Neural cell (in vitro differentiated cells): Measurements from ENCODE around the gene CACTIN. TPM values are rescaled to one million over a fixed set of nuclear protein-coding genes. Genes with fewer than 3 reads are reported as not detected.

Experiments
- H2AFZ ChIP-seq: fragments of 200-600, 300-800 bp; sonication (generic), shearing (Covaris generic); 2 replicates; pipeline ENCODE4 v1.6.0; 2014; ENCODE audit warnings: low read depth, mild to moderate bottlenecking, antibody characterized with exemption, low read length, moderate library complexity
- H3F3A ChIP-seq: fragments of 200-600 bp; shearing (Covaris generic); 2 replicates; pipeline ENCODE4 v1.6.1; 2016; ENCODE audit warnings: mild to moderate bottlenecking, moderate library complexity, mixed read lengths, antibody characterized with exemption, low read length; ENCODE audit not compliant: insufficient read depth, poor library complexity, severe bottlenecking
- H3K27ac ChIP-seq: fragments of 200-600, 300-800 bp; sonication (generic), shearing (Covaris generic); 2 replicates; pipeline ENCODE4 v1.5.1; 2014; ENCODE audit warnings: mild to moderate bottlenecking, low read length, moderate library complexity
- H3K27me3 ChIP-seq: fragments of 300-800, 200-600 bp; sonication (generic), shearing (Covaris generic); 2 replicates; pipeline ENCODE4 v1.6.0; 2014; ENCODE audit warnings: mild to moderate bottlenecking, low read depth, low read length, moderate library complexity; ENCODE audit not compliant: insufficient read depth
- H3K36me3 ChIP-seq: fragments of 300-800, 200-600 bp; sonication (generic), shearing (Covaris generic); 2 replicates; pipeline ENCODE4 v1.5.1; 2014; ENCODE audit warnings: mild to moderate bottlenecking, antibody characterized with exemption, low read length, moderate library complexity; ENCODE audit not compliant: insufficient read depth
- H3K4me2 ChIP-seq: fragments of 300-800, 200-600 bp; sonication (generic), shearing (Covaris generic); 2 replicates; pipeline ENCODE4 v1.6.0; 2014; ENCODE audit warnings: mild to moderate bottlenecking, low read length
- H3K4me3 ChIP-seq: fragments of 300-800, 200-600 bp; sonication (generic), shearing (Covaris generic); 2 replicates; pipeline ENCODE4 v1.5.1; 2014; ENCODE audit warnings: mild to moderate bottlenecking, low read length, moderate library complexity
- H3K79me2 ChIP-seq: fragments of 200-600 bp; shearing (Covaris generic); replicated peaks from 2 replicates; pipeline ENCODE4 v1.6.0; 2014; ENCODE audit warnings: mild to moderate bottlenecking, low read length, moderate library complexity; ENCODE audit not compliant: insufficient read depth
- H3K9ac ChIP-seq: fragments of 300-800, 200-600 bp; sonication (generic), shearing (Covaris generic); 2 replicates; pipeline ENCODE4 v1.6.1; 2016; ENCODE audit warnings: mild to moderate bottlenecking, low read length, mixed read lengths
- H3K9me2 ChIP-seq: fragments of 200-600 bp; shearing (Covaris generic); 2 replicates; pipeline ENCODE4 v1.6.1; 2016; ENCODE audit warnings: mild to moderate bottlenecking, low read length, mixed read lengths; ENCODE audit not compliant: insufficient read depth
- H3K9me3 ChIP-seq: fragments of 200-600, 300-800 bp; sonication (generic), shearing (Covaris generic); 2 replicates; pipeline ENCODE4 v1.6.1; 2016; ENCODE audit warnings: mild to moderate bottlenecking, mixed run types, low read length, moderate library complexity, mixed read lengths
- H4K20me1 ChIP-seq: fragments of 200-600 bp; shearing (Covaris generic); 2 replicates; pipeline ENCODE4 v1.6.1; 2016; ENCODE audit warnings: mild to moderate bottlenecking, mixed run types; ENCODE audit not compliant: insufficient read depth
- CTCF ChIP-seq: fragments of 450-650 bp; IDR thresholded peaks from 2 replicates; pipeline ENCODE4 v1.5.1; 2014; ENCODE audit warnings: antibody characterized with exemption, mild to moderate bottlenecking, moderate library complexity; ENCODE audit not compliant: poor library complexity, severe bottlenecking
- EP300 ChIP-seq: fragments of 450-650 bp; conservative IDR thresholded peaks from 2 replicates; pipeline ENCODE4 v1.6.1; 2014; ENCODE audit warnings: antibody characterized with exemption, mild to moderate bottlenecking, moderate library complexity; ENCODE audit not compliant: poor library complexity, severe bottlenecking
- EZH2 ChIP-seq: fragments of 200-600, 300-800 bp; shearing (Covaris generic), sonication (generic); IDR thresholded peaks from 2 replicates; pipeline ENCODE4 v1.6.1; 2014; ENCODE audit warnings: antibody characterized with exemption, low read length, borderline replicate concordance, mild to moderate bottlenecking; ENCODE audit not compliant: insufficient read depth, poor library complexity, severe bottlenecking
- MXI1 ChIP-seq: fragments of 450-650 bp; conservative IDR thresholded peaks from 2 replicates; pipeline ENCODE4 v1.6.1; 2014; ENCODE audit warnings: antibody characterized with exemption, mild to moderate bottlenecking; ENCODE audit not compliant: poor library complexity, severe bottlenecking
- POLR2AphosphoS5 ChIP-seq: IDR thresholded peaks from 2 replicates; pipeline ENCODE4 v1.6.1; 2012
- RAD21 ChIP-seq: fragments of 450-650 bp; conservative IDR thresholded peaks from 2 replicates; pipeline ENCODE4 v1.6.1; 2014; ENCODE audit warnings: antibody characterized with exemption, mild to moderate bottlenecking, moderate library complexity
- SMC3 ChIP-seq: fragments of 450-650 bp; conservative IDR thresholded peaks from 2 replicates; pipeline ENCODE4 v1.6.1; 2014; ENCODE audit warnings: antibody characterized with exemption, mild to moderate bottlenecking, moderate library complexity; ENCODE audit not compliant: poor library complexity
- TAF1 ChIP-seq: IDR thresholded peaks from 2 replicates; pipeline ENCODE4 v1.6.1; 2012; ENCODE audit warnings: low read depth
- polyA plus RNA-seq: library from polyadenylated mRNA; depleted of rRNA; stranded (reverse); fragments of >200 nt; gene quantifications from 2 replicates; pipeline ENCODE4 v1.2.3, GENCODE V29; 2014
- TF ChIP-seq, protein P1 (sequence below): IDR thresholded peaks from 2 replicates; pipeline ENCODE4 v1.6.1; 2012; ENCODE audit warnings: borderline replicate concordance

Gene CACTIN
- polyA plus RNA-seq, 1 donor from 2014 or later, result 21.4 TPM

DNA sequence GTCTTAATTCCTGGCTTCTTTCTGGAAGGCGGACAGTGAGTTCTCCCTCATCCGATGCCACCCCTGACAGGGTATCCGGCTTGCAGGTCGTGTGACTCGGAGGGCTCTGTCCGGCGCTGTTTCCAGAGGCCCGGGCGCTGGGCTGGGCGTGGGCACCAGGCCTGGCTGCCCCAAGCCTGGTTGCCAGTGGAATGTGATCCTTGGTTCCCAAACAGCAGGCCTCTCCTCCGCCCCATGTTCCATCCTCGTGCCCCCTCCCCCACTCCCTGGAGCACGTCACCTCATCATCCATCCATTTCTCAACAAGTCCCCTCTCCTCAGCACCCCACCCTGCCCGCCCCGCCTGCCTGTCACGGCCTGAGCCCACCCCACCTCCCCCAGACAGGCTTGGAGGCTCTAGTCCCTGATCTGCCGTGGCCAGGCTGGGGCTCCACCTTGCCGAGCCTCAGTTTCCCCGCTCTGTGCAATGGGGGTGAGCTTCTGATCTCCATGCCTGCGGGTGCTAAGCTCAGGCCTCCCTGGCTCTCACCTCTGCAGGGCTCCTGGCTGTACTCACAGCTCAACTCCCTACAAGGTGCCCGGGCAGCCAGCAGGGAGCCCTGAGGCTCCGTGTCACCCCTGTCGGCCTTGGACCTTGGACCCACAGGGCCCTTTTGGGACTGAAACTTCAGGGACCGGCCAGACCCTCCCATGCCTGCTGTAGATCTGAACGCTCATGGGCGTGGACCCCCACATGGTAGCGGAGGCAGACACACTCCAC, 22.2 kb downstream of the CACTIN start:
- H3K79me2 ChIP-seq, result no peaks in the 10 kb centered on the region
- H3K9ac ChIP-seq, result no peak overlapping the region
- H3K27ac ChIP-seq, result no peak overlapping the region
- no peak for TF ChIP-seq SMC3
- no peak for TF ChIP-seq CTCF
- TF ChIP-seq, protein P1, sequence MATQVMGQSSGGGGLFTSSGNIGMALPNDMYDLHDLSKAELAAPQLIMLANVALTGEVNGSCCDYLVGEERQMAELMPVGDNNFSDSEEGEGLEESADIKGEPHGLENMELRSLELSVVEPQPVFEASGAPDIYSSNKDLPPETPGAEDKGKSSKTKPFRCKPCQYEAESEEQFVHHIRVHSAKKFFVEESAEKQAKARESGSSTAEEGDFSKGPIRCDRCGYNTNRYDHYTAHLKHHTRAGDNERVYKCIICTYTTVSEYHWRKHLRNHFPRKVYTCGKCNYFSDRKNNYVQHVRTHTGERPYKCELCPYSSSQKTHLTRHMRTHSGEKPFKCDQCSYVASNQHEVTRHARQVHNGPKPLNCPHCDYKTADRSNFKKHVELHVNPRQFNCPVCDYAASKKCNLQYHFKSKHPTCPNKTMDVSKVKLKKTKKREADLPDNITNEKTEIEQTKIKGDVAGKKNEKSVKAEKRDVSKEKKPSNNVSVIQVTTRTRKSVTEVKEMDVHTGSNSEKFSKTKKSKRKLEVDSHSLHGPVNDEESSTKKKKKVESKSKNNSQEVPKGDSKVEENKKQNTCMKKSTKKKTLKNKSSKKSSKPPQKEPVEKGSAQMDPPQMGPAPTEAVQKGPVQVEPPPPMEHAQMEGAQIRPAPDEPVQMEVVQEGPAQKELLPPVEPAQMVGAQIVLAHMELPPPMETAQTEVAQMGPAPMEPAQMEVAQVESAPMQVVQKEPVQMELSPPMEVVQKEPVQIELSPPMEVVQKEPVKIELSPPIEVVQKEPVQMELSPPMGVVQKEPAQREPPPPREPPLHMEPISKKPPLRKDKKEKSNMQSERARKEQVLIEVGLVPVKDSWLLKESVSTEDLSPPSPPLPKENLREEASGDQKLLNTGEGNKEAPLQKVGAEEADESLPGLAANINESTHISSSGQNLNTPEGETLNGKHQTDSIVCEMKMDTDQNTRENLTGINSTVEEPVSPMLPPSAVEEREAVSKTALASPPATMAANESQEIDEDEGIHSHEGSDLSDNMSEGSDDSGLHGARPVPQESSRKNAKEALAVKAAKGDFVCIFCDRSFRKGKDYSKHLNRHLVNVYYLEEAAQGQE, result no peak
- no peak for TF ChIP-seq MXI1
- no peak for TF ChIP-seq EZH2
- TF ChIP-seq RAD21, result no peak
- TF ChIP-seq TAF1, result no peak
- TF ChIP-seq EP300, result no peak
- no peak for TF ChIP-seq POLR2AphosphoS5
- H2AFZ ChIP-seq, result no peak overlapping the region
- no peaks in the 10 kb centered on the region for H3K9me3 ChIP-seq
- H3K4me2 ChIP-seq, result no peak overlapping the region
- no peaks in the 10 kb centered on the region for H3K9me2 ChIP-seq
- H3K4me3 ChIP-seq, result no peak overlapping the region
- H3K36me3 ChIP-seq, result no peaks in the 10 kb centered on the region
- H3F3A ChIP-seq, result no peaks in the 10 kb centered on the region
- H3K27me3 ChIP-seq, result peaks cover 32% of the 10 kb centered on the region
- H4K20me1 ChIP-seq, result no peaks in the 10 kb centered on the region

GRCh38 chr19:3603121-3603811, 23.3 kb downstream of the CACTIN start:
- Histone ChIP-seq H3K36me3 (no peaks in the 10 kb centered on the region), H4K20me1 (no peaks in the 10 kb centered on the region), H3K4me3 (no peak overlapping the region), H3K9ac (no peak overlapping the region), H2AFZ (no peak overlapping the region), H3K27ac (no peak overlapping the region), H3K9me2 (no peaks in the 10 kb centered on the region), H3F3A (no peaks in the 10 kb centered on the region), H3K9me3 (no peaks in the 10 kb centered on the region), H3K79me2 (no peaks in the 10 kb centered on the region), H3K27me3 (peaks cover 32% of the 10 kb centered on the region), H3K4me2 (no peak overlapping the region)
- TF ChIP-seq, protein P1, result no peak
- TF ChIP-seq POLR2AphosphoS5, result no peak
- no peak for TF ChIP-seq MXI1
- no peak for TF ChIP-seq RAD21
- no peak for TF ChIP-seq TAF1
- TF ChIP-seq EZH2, result no peak
